HG03432 (cell line): ENCODE measurements around the gene CDC25B.
"Not testable (repeated sequence)": the region's sequence is repeated elsewhere in the genome, so short reads cannot be mapped to it uniquely, and the experiment has no call there.

ENCODE experiments used
- ATAC-seq: cut with Tn5 transposase; IDR thresholded peaks from one replicate; pipeline ENCODE4 v1.9.1; 2021; ENCODE audit warnings: mild to moderate bottlenecking, moderate library complexity; ENCODE audit not compliant: unreplicated experiment

Gene CDC25B

DNA sequence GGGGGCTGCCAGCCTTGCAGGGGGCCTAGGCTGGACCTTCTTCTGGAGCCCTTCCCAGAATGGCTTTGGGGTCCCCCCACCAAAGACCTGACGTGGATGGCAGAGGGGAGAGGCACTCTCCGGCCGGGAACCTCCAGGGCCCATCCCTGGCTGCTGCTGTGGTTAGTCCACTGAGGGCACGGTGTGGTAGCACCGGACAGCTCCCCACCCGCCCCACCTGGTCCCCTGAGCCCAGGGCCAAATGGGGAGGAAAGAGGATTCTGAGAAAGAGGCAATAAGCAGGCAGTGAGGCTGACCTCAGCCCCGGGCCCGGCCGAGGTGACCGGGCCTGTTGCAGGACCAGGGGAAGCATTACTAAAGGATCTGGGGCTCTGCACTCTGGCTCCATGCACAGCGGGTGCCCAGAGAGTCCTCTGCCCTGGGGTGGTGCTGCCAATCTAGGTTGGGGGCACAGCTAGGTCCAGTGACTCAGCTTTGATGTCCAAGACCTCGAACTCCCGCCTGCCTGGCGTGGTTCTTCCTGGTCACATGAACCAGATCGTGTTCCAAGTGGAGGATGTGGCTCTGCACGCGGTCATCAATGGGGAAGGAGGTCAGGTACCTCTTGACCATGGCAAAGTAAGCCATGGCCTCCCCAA is 11.8 kb upstream of the CDC25B start:
- ATAC-seq = no peak

GRCh38 chr20:3784863-3785239 is 11.3 kb upstream of the CDC25B start:
- ATAC-seq = no peak

DNA sequence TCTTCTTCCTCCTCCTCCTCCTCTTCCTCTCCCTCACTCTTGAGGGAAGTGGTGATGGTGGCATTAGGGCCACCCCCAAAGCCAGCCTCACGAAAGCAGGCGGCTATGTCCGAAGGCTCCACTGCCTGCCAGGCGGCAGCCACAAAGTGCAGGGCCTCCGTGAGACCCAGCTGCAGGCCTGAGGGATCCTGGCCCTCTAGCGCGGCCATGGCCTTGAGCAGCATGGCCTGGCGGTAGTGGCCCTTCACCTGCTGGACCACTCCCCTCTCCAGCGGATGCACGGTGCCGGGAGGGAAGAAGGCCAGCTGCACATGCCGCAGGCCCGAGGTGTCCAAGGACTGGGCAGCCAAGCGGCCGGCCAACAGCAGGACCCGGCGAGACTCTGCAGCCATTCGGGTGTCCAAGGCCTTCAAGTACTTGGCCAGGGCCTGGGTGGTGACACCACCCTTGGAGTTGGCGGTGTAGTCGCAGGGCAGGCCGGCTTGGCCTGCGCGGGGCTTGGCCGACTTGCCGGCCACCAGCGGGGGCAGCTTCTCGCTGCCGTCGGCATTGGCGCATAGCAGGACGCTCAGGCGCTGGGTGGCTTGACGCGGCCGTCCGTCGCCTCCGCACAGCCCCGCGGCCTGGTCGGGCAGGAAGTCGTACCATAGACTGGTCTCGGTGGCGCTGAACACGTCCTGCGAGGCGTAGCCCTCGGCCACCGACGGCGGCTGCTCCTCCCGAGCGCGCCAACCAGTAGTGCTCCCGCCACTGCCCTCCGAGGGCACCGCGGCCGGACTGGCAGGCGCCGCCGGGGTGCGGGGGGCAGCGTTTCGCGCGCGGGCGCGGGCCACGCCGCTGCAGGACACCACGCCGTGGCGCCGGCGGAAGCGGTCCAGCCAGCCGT is 10.6 kb upstream of the CDC25B start:
- ATAC-seq = no peak

- ATAC-seq = peak; percentile 21
Observed at GRCh38 chr20:3786126-3786484, 10.0 kb upstream of the CDC25B start.

- peak; percentile 89 for ATAC-seq
Observed at GRCh38 chr20:3786665-3787323, 9.3 kb upstream of the CDC25B start, which contains the start of gene CENPB. TSS of gene CENPB (minus strand) at chr20:3786740. CDS start at chr20:3786483, 257 bp downstream.

DNA sequence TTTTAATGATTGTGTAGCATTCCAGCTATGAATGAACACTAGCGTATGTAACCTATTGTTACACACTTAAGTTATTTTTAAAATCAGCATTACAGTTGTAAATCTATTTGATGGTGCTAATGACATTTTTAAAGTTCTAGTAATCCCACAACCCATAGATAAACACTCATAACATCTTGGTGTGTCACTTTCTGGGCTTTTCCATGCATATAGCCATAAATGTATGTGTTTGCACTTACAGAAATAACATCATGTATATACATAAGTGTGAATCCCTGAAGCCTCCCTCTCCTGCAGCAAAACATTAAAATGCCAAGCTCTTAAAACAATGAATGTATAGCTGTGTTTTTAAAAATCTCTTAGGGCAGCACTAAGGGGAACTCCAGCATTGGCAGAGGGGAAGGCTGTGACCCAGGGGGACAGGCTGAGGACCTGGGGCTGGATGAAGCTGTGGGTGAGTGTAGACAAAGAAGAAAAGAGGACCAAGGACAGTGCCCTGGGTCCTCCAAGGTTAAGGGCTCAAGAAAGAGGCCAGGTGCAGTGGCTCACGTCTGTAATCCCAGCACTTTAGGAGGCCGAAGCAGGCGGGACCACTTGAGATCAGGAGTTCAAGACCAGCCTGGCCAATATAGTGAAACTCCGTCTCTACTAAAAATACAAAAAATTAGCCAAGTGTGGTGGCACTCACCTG is 8.6 kb upstream of the CDC25B start:
- no peak for ATAC-seq

GRCh38 chr20:3788685-3789155 is 7.4 kb upstream of the CDC25B start:
- no peak for ATAC-seq

DNA sequence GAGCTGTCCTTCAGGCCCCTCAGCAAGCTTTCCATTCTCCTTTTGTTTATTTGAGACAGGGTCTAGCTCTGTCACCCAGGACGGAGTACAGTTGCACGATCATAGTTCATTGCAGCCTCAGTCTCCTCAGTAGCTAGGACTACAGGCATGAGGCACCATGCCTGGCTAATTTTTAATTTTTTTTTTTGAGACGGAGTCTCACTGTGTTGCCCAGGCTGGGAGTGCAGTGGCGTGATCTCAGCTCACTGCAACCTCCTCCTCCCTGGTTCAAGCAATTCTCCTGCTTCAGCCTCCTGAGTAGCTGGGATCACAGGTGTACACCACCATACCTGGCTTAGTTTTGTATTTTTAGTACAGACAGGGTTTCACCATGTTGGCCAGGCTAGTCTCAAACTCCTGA is 6.9 kb upstream of the CDC25B start:
- not testable (repeated sequence) for ATAC-seq

GRCh38 chr20:3794168-3794567 is 1.9 kb upstream of the CDC25B start:
- ATAC-seq = not testable (repeated sequence)

DNA sequence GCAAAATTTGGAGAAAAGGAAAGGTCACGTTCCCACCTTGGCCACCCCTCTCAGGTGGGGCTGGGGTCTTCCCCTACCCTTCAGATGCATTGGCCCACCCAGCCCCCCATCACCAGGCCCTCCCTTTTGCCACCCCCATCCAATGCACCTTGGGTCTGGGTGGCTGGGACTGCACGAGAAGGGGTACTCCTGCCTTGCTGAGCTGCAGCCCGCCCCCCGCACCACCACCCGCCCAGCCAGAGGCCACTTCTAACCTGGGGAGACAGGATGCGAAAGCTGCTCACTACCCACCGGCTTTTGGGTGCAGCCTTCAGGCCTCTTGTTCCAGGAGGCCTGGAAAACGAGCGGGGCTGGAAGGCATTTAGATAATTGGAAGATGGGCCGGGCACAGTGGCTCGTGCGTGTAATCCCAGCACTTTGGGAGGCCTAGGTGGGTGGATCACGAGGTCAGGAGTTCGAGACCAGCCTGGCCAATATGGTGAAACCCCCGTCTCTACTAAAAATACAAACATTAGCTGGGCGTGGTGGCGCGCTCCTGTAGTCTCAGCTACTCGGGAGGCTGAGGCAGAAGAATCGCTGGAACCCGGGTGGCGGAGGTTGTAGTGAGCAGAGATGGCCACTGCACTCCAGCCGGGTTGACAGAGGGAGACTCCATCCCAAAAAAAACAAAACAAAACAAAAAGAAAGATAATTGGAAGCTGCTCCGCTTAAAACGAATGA is 1.2 kb upstream of the CDC25B start:
- ATAC-seq = no peak

DNA sequence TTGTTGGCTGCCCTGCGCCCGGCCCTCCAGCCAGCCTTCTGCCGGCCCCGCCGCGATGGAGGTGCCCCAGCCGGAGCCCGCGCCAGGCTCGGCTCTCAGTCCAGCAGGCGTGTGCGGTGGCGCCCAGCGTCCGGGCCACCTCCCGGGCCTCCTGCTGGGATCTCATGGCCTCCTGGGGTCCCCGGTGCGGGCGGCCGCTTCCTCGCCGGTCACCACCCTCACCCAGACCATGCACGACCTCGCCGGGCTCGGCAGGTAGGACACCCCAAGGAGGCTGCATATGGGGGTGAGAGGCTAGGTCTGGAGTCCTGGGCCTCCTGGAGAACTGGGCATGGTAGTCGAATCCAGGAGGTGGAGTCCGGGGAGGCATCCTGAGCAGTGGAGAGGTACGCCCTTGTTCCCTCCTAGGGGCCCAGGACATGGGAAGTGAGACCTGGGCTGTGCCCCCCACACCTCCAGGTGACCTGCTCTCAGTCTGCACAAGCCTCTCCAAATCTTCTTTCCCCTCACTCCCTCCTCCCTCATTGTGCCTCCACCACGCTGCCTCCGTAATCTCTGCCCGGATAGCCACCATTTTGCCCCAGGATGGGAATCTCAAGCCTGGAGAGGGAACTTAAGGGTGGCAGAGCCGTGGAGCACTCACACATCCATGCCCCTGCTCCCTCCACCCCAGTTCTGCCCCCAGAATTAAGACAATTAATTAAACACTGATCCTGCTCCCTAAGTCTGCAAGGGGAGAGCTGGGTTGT is 541 bp downstream of the CDC25B start:
- peak; percentile 1 for ATAC-seq

GRCh38 chr20:3797226-3797545 is 1.1 kb downstream of the CDC25B start:
- no peak for ATAC-seq

DNA sequence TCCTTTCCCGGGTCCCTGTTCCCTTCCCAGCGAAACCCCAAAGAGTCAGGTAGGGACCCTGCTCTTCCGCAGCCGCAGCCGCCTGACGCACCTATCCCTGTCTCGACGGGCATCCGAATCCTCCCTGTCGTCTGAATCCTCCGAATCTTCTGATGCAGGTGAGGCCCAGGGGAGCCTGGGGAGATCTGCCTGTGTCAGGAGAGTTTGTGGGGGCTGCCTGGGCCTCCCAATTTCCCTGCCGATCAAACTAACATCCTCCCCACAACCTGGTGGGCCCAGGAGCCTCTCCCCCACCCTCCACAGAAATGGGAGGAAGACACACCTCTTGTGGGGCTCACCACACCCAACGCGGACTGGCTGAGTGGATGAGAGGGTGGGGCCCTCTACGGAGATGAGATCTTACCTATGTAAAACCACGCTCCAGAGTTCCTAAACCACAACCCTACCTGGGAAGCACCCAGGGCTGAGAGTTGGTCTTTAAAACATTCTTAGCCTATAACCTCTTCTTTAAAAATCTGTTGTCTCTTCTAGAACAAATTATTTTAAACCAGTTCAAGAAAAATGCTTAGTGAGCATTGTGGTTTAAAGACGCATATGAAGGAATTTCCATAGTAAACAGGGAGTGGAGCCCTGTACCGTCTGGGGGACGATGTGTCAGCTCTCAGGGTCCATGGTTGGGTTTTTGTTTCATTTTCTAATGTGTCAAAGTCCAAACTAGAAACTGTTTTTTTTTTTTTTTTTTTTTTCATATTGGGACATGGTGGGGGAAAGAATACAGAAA is 1.7 kb downstream of the CDC25B start:
- ATAC-seq = no peak

DNA sequence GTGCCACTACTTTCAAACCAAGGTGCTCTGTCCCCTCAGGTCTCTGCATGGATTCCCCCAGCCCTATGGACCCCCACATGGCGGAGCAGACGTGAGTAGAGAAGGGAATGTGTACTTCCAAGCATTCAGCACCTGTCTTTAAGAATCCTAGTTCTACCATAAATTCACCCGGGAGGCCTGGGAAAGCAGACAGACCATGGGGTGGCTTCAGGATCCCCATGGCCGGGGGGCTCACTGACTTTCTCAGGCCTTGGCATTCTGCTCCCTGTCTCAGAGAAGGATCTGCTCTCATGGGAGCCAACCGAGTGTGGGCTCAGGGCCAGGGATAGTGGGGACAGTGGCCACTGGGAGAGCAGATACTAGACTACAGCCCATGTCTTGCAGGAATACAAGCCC is 2.3 kb downstream of the CDC25B start:
- ATAC-seq = no peak

DNA sequence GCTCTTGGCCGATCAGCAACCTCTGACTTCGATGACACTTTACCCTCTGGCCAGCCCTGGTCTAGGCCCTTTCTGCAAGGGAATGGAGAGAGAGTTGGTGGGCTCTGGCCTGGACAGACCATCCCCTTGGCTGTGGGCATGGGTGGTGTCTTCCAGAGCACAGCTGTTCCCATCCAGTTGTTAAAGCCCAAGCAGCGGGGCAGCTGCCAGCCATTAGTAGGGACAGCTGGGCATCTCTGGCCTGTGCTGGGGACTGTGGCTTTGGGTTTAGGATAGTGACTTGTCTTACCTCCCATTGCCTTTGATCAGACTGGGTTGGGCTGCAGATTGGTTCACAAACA is 2.8 kb downstream of the CDC25B start:
- no peak for ATAC-seq

DNA sequence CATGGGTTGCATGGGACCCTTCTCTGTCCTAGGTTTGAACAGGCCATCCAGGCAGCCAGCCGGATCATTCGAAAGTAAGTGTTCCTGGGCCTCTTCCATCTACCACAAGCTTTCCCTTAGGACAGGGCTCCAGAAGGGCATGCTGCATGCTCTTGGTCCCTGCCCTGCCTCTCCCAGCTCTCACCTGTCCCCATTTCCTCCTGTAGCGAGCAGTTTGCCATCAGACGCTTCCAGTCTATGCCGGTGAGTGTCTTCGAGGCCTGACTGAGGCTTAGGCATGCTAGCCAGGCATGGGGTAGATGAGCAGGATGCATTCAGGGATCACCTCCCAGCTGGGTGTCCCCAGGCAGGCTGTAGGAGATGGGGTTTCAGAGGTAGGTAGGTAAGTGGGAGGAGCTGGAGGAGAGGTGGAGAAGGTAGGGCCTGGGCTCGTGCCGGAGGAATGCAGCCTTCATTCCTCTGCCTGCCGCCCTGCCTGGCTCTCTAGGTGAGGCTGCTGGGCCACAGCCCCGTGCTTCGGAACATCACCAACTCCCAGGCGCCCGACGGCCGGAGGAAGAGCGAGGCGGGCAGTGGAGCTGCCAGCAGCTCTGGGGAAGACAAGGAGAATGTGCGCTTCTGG is 4.3 kb downstream of the CDC25B start:
- no peak for ATAC-seq

- no peak for ATAC-seq
Observed at GRCh38 chr20:3800878-3801260, 4.8 kb downstream of the CDC25B start.

- no peak for ATAC-seq
Observed at GRCh38 chr20:3801299-3801698, 5.2 kb downstream of the CDC25B start.

DNA sequence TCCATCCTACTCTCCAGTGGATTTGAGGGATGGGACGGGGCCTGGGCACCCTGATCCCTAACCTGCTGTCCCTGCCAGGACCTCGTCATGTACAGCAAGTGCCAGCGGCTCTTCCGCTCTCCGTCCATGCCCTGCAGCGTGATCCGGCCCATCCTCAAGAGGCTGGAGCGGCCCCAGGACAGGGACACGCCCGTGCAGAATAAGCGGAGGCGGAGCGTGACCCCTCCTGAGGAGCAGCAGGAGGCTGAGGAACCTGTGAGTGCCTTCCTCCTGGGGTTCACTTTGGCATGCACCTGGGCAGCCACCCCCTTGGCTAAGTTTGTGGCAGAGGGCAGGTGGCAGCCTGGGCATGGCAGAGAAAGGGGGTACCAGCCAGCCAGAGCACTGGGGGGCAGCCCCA is 5.7 kb downstream of the CDC25B start:
- ATAC-seq = no peak
